Liver (tissue), 9 donors: ENCODE results near the gene TXNRD2. TPM values are rescaled to one million over a fixed set of nuclear protein-coding genes. Genes with fewer than 3 reads are reported as not detected.

Experiments
- DNase-seq: peaks from one replicate; pipeline ENCODE4 v3.0.0-alpha.2; 2017; ENCODE audit warnings: low spot score
- H3K27ac ChIP-seq, 2 donors: one replicate each; pipeline ENCODE4 v1.7.0; 2013; ENCODE audit warnings: inconsistent platforms in 2 of 2, low read length in 2 of 2, control low read depth in 1 of 2, low read depth in 1 of 2, mild to moderate bottlenecking in 1 of 2
- H3K27me3 ChIP-seq, 4 donors: one replicate each; pipeline versions ENCODE4 v1.6.1 to v1.7.0; 2013; ENCODE audit warnings: low read length in 3 of 4, inconsistent platforms in 1 of 4, mild to moderate bottlenecking in 1 of 4, moderate library complexity in 1 of 4; ENCODE audit not compliant: control insufficient read depth in 4 of 4, insufficient read depth in 4 of 4
- H3K36me3 ChIP-seq, 4 donors: one replicate each; pipeline versions ENCODE4 v1.6.1 to v1.7.0; 2013; ENCODE audit warnings: low read length in 3 of 4, mild to moderate bottlenecking in 3 of 4, low read depth in 1 of 4, moderate library complexity in 1 of 4; ENCODE audit not compliant: control insufficient read depth in 4 of 4, insufficient read depth in 3 of 4
- H3K4me1 ChIP-seq, 4 donors: one replicate each; pipeline versions ENCODE4 v1.6.1 to v1.7.0; 2013; ENCODE audit warnings: low read length in 3 of 4, mild to moderate bottlenecking in 3 of 4, moderate library complexity in 1 of 4; ENCODE audit not compliant: control insufficient read depth in 4 of 4, insufficient read depth in 4 of 4
- H3K4me3 ChIP-seq, 3 donors: one replicate each; pipeline versions ENCODE4 v1.6.1 to v1.7.0; 2013; ENCODE audit warnings: low read length in 3 of 3, control low read depth in 1 of 3, low read depth in 1 of 3, mild to moderate bottlenecking in 1 of 3
- H3K9ac ChIP-seq, 2 donors: one replicate each; pipeline ENCODE4 v1.7.0; 2013; ENCODE audit warnings: low read length in 2 of 2, mild to moderate bottlenecking in 2 of 2, moderate library complexity in 2 of 2, control low read depth in 1 of 2, low read depth in 1 of 2
- H3K9me3 ChIP-seq, 4 donors: one replicate each; pipeline versions ENCODE4 v1.6.1 to v1.7.0; 2013; ENCODE audit warnings: low read length in 3 of 4; ENCODE audit not compliant: control insufficient read depth in 4 of 4
- EGR1 ChIP-seq, 2 donors: IDR thresholded peaks; 2 replicates each; pipeline ENCODE4 v1.6.1; 2016 to 2018; ENCODE audit warnings: antibody characterized with exemption in 2 of 2, low read depth in 2 of 2
- FOXA1 ChIP-seq: IDR thresholded peaks from 2 replicates; pipeline ENCODE4 v1.6.1; 2016; ENCODE audit warnings: antibody characterized with exemption
- FOXA2 ChIP-seq: IDR thresholded peaks from 2 replicates; pipeline ENCODE4 v1.6.1; 2016; ENCODE audit warnings: antibody characterized with exemption
- HNF4G ChIP-seq: IDR thresholded peaks from 2 replicates; pipeline ENCODE4 v1.6.1; 2016; ENCODE audit warnings: antibody characterized with exemption
- JUND ChIP-seq, 2 donors: IDR thresholded peaks; 2 replicates each; pipeline ENCODE4 v1.6.1; 2016; ENCODE audit warnings: antibody characterized with exemption in 2 of 2
- MAX ChIP-seq: IDR thresholded peaks from 2 replicates; pipeline ENCODE4 v1.6.1; 2016; ENCODE audit warnings: antibody characterized with exemption
- NR2F2 ChIP-seq: IDR thresholded peaks from 2 replicates; pipeline ENCODE4 v1.6.1; 2016; ENCODE audit warnings: antibody characterized with exemption
- RAD21 ChIP-seq, 2 donors: IDR thresholded peaks; 2 replicates each; pipeline ENCODE4 v1.6.1; 2016; ENCODE audit warnings: antibody characterized with exemption in 2 of 2, mild to moderate bottlenecking in 2 of 2
- REST ChIP-seq: IDR thresholded peaks from 2 replicates; pipeline ENCODE4 v1.6.1; 2016; ENCODE audit warnings: antibody characterized with exemption, mild to moderate bottlenecking
- RXRA ChIP-seq, 2 donors: IDR thresholded peaks; 2 replicates each; pipeline ENCODE4 v1.6.1; 2017 to 2018; ENCODE audit warnings: antibody characterized with exemption in 2 of 2, mild to moderate bottlenecking in 1 of 2
- SP1 ChIP-seq: IDR thresholded peaks from 2 replicates; pipeline ENCODE4 v1.6.1; 2018; ENCODE audit warnings: antibody characterized with exemption, mild to moderate bottlenecking
- YY1 ChIP-seq: IDR thresholded peaks from 2 replicates; pipeline ENCODE4 v1.6.1; 2016; ENCODE audit warnings: antibody characterized with exemption, mild to moderate bottlenecking
- ZBTB33 ChIP-seq: IDR thresholded peaks from 2 replicates; pipeline ENCODE4 v1.6.1; 2016; ENCODE audit warnings: antibody characterized with exemption
- WGBS: extraction: QIAGEN DNeasy Blood & Tissue Kit; methylation state at CpG from one replicate; pipeline ENCODE4 v1.1.7; 2013; 5-methylcytosine and 5-hydroxymethylcytosine counted together
- polyA plus RNA-seq, 2 donors: library from polyadenylated mRNA; stranded (reverse) in 1 of 2; unstranded in 1 of 2; fragments of 200-250 nt in 1 of 2; fragments of >200 nt in 1 of 2; fragmentation: Nextera tagmentation in 1 of 2; extraction: Ambion mirVana in 1 of 2; gene quantifications; one replicate each; pipeline versions ENCODE4 v1.2.1 to v1.2.3, GENCODE V29; 2013 to 2015
- total RNA-seq, 2 donors: library from RNA; depleted of rRNA; stranded (reverse); fragments of >200 nt; gene quantifications; one replicate each; pipeline ENCODE4 v1.2.3, GENCODE V29; 2014
- donor health status: healthy.
- donor health status: healthy.
- donor health status: healthy.
- donor health status: healthy.
- donor health status: healthy.

The TXNRD2 gene
- total and polyA plus RNA-seq, 4 donors = 22.2 to 41.3 (median 33.6) TPM

- no peak overlapping the region for H3K4me3 ChIP-seq
- peaks cover 0 to 7% (median 3%) of the 10 kb centered on the region in 4 donors for H3K36me3 ChIP-seq
- no peak for TF ChIP-seq FOXA2
- TF ChIP-seq EGR1 (IDR thresholded peaks at IDR 0.05; ENCODE audit: low read depth in 2 of 2) = no peak
- TF ChIP-seq JUND (IDR thresholded peaks at IDR 0.05) = no peak
- no peak for TF ChIP-seq MAX
- TF ChIP-seq RXRA (IDR thresholded peaks at IDR 0.05) = no peak
- TF ChIP-seq FOXA1 = no peak
- no peak for TF ChIP-seq RAD21 (IDR thresholded peaks at IDR 0.05)
- no peak for TF ChIP-seq ZBTB33
- no peak for TF ChIP-seq SP1
- TF ChIP-seq YY1 = no peak
- 84% methylated on average over 27 of the region's 27 CpGs for WGBS
- H3K9ac ChIP-seq = no peak overlapping the region
- no peaks in the 10 kb centered on the region for H3K9me3 ChIP-seq
- H3K4me1 ChIP-seq = no peaks in the 10 kb centered on the region
- no peak overlapping the region for H3K27ac ChIP-seq
- no peaks in the 10 kb centered on the region for H3K27me3 ChIP-seq
- no peak for DNase-seq
Observed at GRCh38 chr22:19873138-19873959, 68.3 kb downstream of the TXNRD2 start.

GRCh38 chr22:19872779-19873137 is 68.9 kb downstream of the TXNRD2 start:
- TF ChIP-seq EGR1 (IDR thresholded peaks at IDR 0.05; ENCODE audit: low read depth in 2 of 2) (no peak), ZBTB33 (no peak), RAD21 (IDR thresholded peaks at IDR 0.05) (no peak), NR2F2 (no peak), REST (no peak), MAX (no peak), HNF4G (no peak), FOXA2 (no peak)
- H3K27me3 ChIP-seq = no peaks in the 10 kb centered on the region
- H3K9me3 ChIP-seq = no peaks in the 10 kb centered on the region
- no peak overlapping the region for H3K9ac ChIP-seq
- no peak overlapping the region for H3K4me3 ChIP-seq
- H3K4me1 ChIP-seq = no peaks in the 10 kb centered on the region
- 40% methylated on average over 7 of the region's 7 CpGs for WGBS
- H3K36me3 ChIP-seq = peaks cover 0 to 2% (median under 1%) of the 10 kb centered on the region in 4 donors
- H3K27ac ChIP-seq = no peak overlapping the region
- DNase-seq = no peak
